AG04449 (cell line): Measurements from ENCODE around the gene MND1.

Experiments
- CTCF ChIA-PET: fragments of 350-600 bp; formaldehyde crosslinking; extraction: SDS; loops from one replicate; lab custom pipeline; 2021; ENCODE audit warnings: antibody characterized with exemption; lab: Yijun Ruan, JAX
- POLR2A ChIA-PET: fragments of 400-600, 350-600 bp; formaldehyde crosslinking; extraction: SDS; loops from one replicate; lab custom pipeline; 2020; ENCODE audit warnings: antibody characterized with exemption, inconsistent platforms; lab: Yijun Ruan, JAX
- DNase-seq: peaks from one replicate; pipeline ENCODE4 v3.0.0-alpha.2; 2010; ENCODE audit warnings: low read depth, low spot score
- H3K4me3 ChIP-seq: 2 replicates; pipeline ENCODE4 v1.5.1; 2011; ENCODE audit warnings: low read depth, mild to moderate bottlenecking, control low read depth, low read length
- CTCF ChIP-seq: IDR thresholded peaks from one replicate; pipeline ENCODE4 v1.5.1; 2011; ENCODE audit warnings: mild to moderate bottlenecking, moderate library complexity, low read length, control low read depth, inconsistent platforms; ENCODE audit not compliant: insufficient read depth; ENCODE audit errors: missing control alignments

MND1 gene

GRCh38 chr4:153383131-153383530 is 38.6 kb downstream of the MND1 start:
- POLR2A ChIA-PET = no interaction called here
- TF ChIP-seq CTCF = no peak
- H3K4me3 ChIP-seq = no peak overlapping the region
- no peak for DNase-seq
- CTCF ChIA-PET = interaction anchor here (1.3 to 1.5 kb wide), 3 partner anchors 10 to 255 kb away, joined by 3 to 6 read pairs (median 3); no protein-coding TSS in a partner anchor

GRCh38 chr4:153384160-153384559 is 39.7 kb downstream of the MND1 start:
- H3K4me3 ChIP-seq = no peak overlapping the region
- DNase-seq = no peak
- POLR2A ChIA-PET = no interaction called here
- CTCF ChIA-PET = interaction anchor here (1.1 kb wide), 1 partner anchor 190 kb away, joined by 3 read pairs; no protein-coding TSS in a partner anchor
- TF ChIP-seq CTCF = no peak

GRCh38 chr4:153385784-153386183 is 41.3 kb downstream of the MND1 start:
- CTCF ChIA-PET = interaction anchor here (1.2 kb wide), 1 partner anchor 258 kb away, joined by 3 read pairs; no protein-coding TSS in a partner anchor
- no peak for DNase-seq
- POLR2A ChIA-PET = no interaction called here

GRCh38 chr4:153387981-153388380 is 43.5 kb downstream of the MND1 start:
- CTCF ChIA-PET = no interaction called here
- TF ChIP-seq CTCF = no peak
- no peak overlapping the region for H3K4me3 ChIP-seq
- no peak for DNase-seq
- POLR2A ChIA-PET = no interaction called here

More at GRCh38 chr4:153385784-153386183, 41.3 kb downstream of the MND1 start:
- TF ChIP-seq CTCF = no peak
- no peak overlapping the region for H3K4me3 ChIP-seq

- no peak for TF ChIP-seq CTCF
- CTCF ChIA-PET = interaction anchor here (0.8 to 1.1 kb wide), 2 partner anchors 11 to 15 kb away, joined by 3 read pairs; no protein-coding TSS in a partner anchor
- H3K4me3 ChIP-seq = no peak overlapping the region
- POLR2A ChIA-PET = no interaction called here
- DNase-seq = no peak
These were observed 48.9 kb downstream of the MND1 start for GRCh38 chr4:153393397-153393796.

- no peak for TF ChIP-seq CTCF
- CTCF ChIA-PET = no interaction called here
- no peak for DNase-seq
- POLR2A ChIA-PET = no interaction called here
- H3K4me3 ChIP-seq = no peak overlapping the region
These were observed 50.5 kb downstream of the MND1 start for GRCh38 chr4:153394945-153395344.
